Natural killer cell (primary cell): Measurements from ENCODE around the gene PHF19. TPM values are rescaled to one million over a fixed set of nuclear protein-coding genes. Genes with fewer than 3 reads are reported as not detected.

Source experiments
- ATAC-seq, 3 donors: fragments of 150-1000 bp in 2 of 3; fragments of 200-7000 bp in 1 of 3; cut with Tn5 transposase; 1 replicate in 1 of 3; 2 replicates in 2 of 3; pipeline ENCODE4 v1.10.0; 2021; ENCODE audit warnings: mild to moderate bottlenecking in 2 of 3, moderate library complexity in 2 of 3
- DNase-seq, 2 donors: peaks; one replicate each; pipeline versions ENCODE4 v3.0.0 to v3.0.0-alpha.2; 2013 to 2021; ENCODE audit warnings: mixed read lengths in 1 of 2
- H3K27ac ChIP-seq: one replicate; pipeline ENCODE4 v1.5.1; 2013; ENCODE audit warnings: mild to moderate bottlenecking, low read length
- H3K27me3 ChIP-seq: one replicate; pipeline ENCODE4 v1.6.1; 2013; ENCODE audit warnings: low read length; ENCODE audit not compliant: control insufficient read depth, insufficient read depth
- H3K36me3 ChIP-seq: one replicate; pipeline ENCODE4 v1.6.1; 2013; ENCODE audit warnings: low read length; ENCODE audit not compliant: control insufficient read depth, insufficient read depth
- H3K4me1 ChIP-seq: one replicate; pipeline ENCODE4 v1.6.1; 2013; ENCODE audit warnings: low read length; ENCODE audit not compliant: control insufficient read depth, insufficient read depth
- H3K4me3 ChIP-seq: one replicate; pipeline ENCODE4 v1.5.1; 2013; ENCODE audit warnings: low read length
- H3K9me3 ChIP-seq: one replicate; pipeline ENCODE4 v1.6.1; 2013; ENCODE audit warnings: low read length; ENCODE audit not compliant: control insufficient read depth, insufficient read depth
- H3K27ac Mint-ChIP-seq, 2 donors: one replicate each; pipeline ENCODE4 v1.8.0; 2022; ENCODE audit warnings: mild to moderate bottlenecking in 2 of 2, mixed read lengths in 2 of 2, moderate library complexity in 1 of 2
- H3K27me3 Mint-ChIP-seq, 2 donors: one replicate each; pipeline ENCODE4 v1.8.0; 2022; ENCODE audit warnings: low read depth in 2 of 2, mixed read lengths in 2 of 2
- H3K36me3 Mint-ChIP-seq: one replicate; pipeline ENCODE4 v1.8.0; 2022; ENCODE audit warnings: mixed read lengths
- H3K4me1 Mint-ChIP-seq, 2 donors: one replicate each; pipeline ENCODE4 v1.8.0; 2022; ENCODE audit warnings: mixed read lengths in 2 of 2
- H3K4me3 Mint-ChIP-seq: one replicate; pipeline ENCODE4 v1.8.0; 2022; ENCODE audit warnings: mild to moderate bottlenecking, moderate library complexity, mixed read lengths
- H3K9me3 Mint-ChIP-seq, 2 donors: one replicate each; pipeline ENCODE4 v1.8.0; 2022; ENCODE audit warnings: mixed read lengths in 2 of 2
- CTCF ChIP-seq: fragments of 200-600 bp; IDR thresholded peaks from one replicate; pipeline ENCODE4 v1.8.0; 2022; ENCODE audit warnings: antibody characterized with exemption
- WGBS: methylation state at CpG from one replicate; pipeline ENCODE4 v1.1.7; 2013; ENCODE audit warnings: missing lambda C conversion rate; ENCODE audit not compliant: insufficient coverage; 5-methylcytosine and 5-hydroxymethylcytosine counted together
- intact Hi-C: fragments of 100-400 bp; cut with micrococcal nuclease; formaldehyde crosslinking; loops from one replicate; pipeline ENCODE4 v1.14.2; 2022
- total RNA-seq, 4 donors: library from RNA; stranded (reverse); fragments of 120-200 nt in 1 of 4; gene quantifications; one replicate each; pipeline versions ENCODE4 v1.2.3 to v1.2.4, GENCODE V29; 2013 to 2022

The PHF19 gene
- total RNA-seq, 3 donors from 2014 or later (not counting 1 experiment from before 2014, with no cell fraction given), result 34.1 to 54.0 (median 47.8) TPM

GRCh38 chr9:120893611-120894307 lies 16.8 kb upstream of the PHF19 start:
- H3K4me3 ChIP-seq, result no peak overlapping the region
- Mint-ChIP-seq H3K4me1 (peaks cover 15 to 24% of the 10 kb centered on the region in 2 donors), H3K4me3 (peak overlapping the region; percentile 32), H3K27me3 (no peaks in the 10 kb centered on the region), H3K36me3 (no peaks in the 10 kb centered on the region), H3K27ac (peak overlapping the region; percentile 65 to 72), H3K9me3 (no peaks in the 10 kb centered on the region)
- peaks cover 49% of the 10 kb centered on the region for H3K4me1 ChIP-seq
- TF ChIP-seq CTCF, result no peak
- no peaks in the 10 kb centered on the region for H3K27me3 ChIP-seq
- no peak for ATAC-seq
- no peaks in the 10 kb centered on the region for H3K36me3 ChIP-seq
- no peak overlapping the region for H3K27ac ChIP-seq
- H3K9me3 ChIP-seq, result no peaks in the 10 kb centered on the region
- intact Hi-C loops, result loop anchor here (2.0 kb wide), 1 partner anchor 31 kb away; no protein-coding TSS in a partner anchor
- WGBS, result 93% methylated on average over 13 of the region's 13 CpGs
- DNase-seq, result no peak

GRCh38 chr9:120892748-120893610 lies 16.0 kb upstream of the PHF19 start:
- peak in 1 of 2 donors; percentile 82 for DNase-seq

GRCh38 chr9:120891884-120892747 lies 15.1 kb upstream of the PHF19 start:
- Mint-ChIP-seq H3K27ac (peak overlapping the region; percentile 30 to 65), H3K36me3 (no peaks in the 10 kb centered on the region), H3K4me1 (peaks cover 15 to 23% of the 10 kb centered on the region in 2 donors), H3K9me3 (no peaks in the 10 kb centered on the region), H3K27me3 (no peaks in the 10 kb centered on the region), H3K4me3 (peak overlapping the region; percentile 2)
- no peak for TF ChIP-seq CTCF
- ATAC-seq (peak in 2 of 3 donors; percentile 10 to 11), DNase-seq (peak in 1 of 2 donors; percentile 67)
- Histone ChIP-seq H3K36me3 (no peaks in the 10 kb centered on the region), H3K27me3 (no peaks in the 10 kb centered on the region), H3K9me3 (no peaks in the 10 kb centered on the region), H3K4me1 (peaks cover 44% of the 10 kb centered on the region), H3K27ac (peak overlapping the region; percentile 24), H3K4me3 (no peak overlapping the region)
- WGBS, result 54% methylated on average over 15 of the region's 15 CpGs
- intact Hi-C loops, result loop anchor here (2.0 kb wide), 1 partner anchor 33 kb away; no protein-coding TSS in a partner anchor

More at GRCh38 chr9:120892748-120893610, 16.0 kb upstream of the PHF19 start:
- H3K27me3 Mint-ChIP-seq, result no peaks in the 10 kb centered on the region
- peak; percentile 63 to 88 (median 70) for ATAC-seq
- no peaks in the 10 kb centered on the region for H3K36me3 Mint-ChIP-seq
- peak overlapping the region; percentile 65 to 72 for H3K27ac Mint-ChIP-seq
- Histone ChIP-seq H3K4me3 (no peak overlapping the region), H3K9me3 (no peaks in the 10 kb centered on the region), H3K36me3 (no peaks in the 10 kb centered on the region), H3K27me3 (no peaks in the 10 kb centered on the region), H3K27ac (peak overlapping the region; percentile 24), H3K4me1 (peaks cover 49% of the 10 kb centered on the region)
- peaks cover 15 to 24% of the 10 kb centered on the region in 2 donors for H3K4me1 Mint-ChIP-seq
- no peak for TF ChIP-seq CTCF
- H3K4me3 Mint-ChIP-seq, result peak overlapping the region; percentile 32
- H3K9me3 Mint-ChIP-seq, result no peaks in the 10 kb centered on the region
- intact Hi-C loops, result loop anchor here (2.0 kb wide), 1 partner anchor 32 kb away; no protein-coding TSS in a partner anchor
- WGBS, result 45% methylated on average over 6 of the region's 6 CpGs
